Activated CD8-positive, alpha-beta T cell treated with anti-CD3 and anti-CD28 coated beads for 36 hours (primary cell): ENCODE results near the gene PAQR8. TPM values are rescaled to one million over a fixed set of nuclear protein-coding genes. Genes with fewer than 3 reads are reported as not detected.

ENCODE experiments used
- ATAC-seq: fragments of 200-7000 bp; cut with Tn5 transposase; one replicate; pipeline ENCODE4 v1.10.0; 2021; ENCODE audit warnings: mild to moderate bottlenecking, moderate library complexity
- CTCF ChIA-PET: fragments of 350-600 bp; sonication (Branson Sonifier 250); formaldehyde crosslinking; loops from one replicate; lab custom pipeline; 2021; ENCODE audit warnings: antibody characterized with exemption; lab: Charles Lee
- POLR2A ChIA-PET: fragments of 350-600 bp; sonication (Branson Sonifier 250); formaldehyde crosslinking; loops from one replicate; lab custom pipeline; 2021; ENCODE audit warnings: antibody characterized with exemption; lab: Charles Lee
- DNase-seq: peaks from one replicate; pipeline ENCODE4 v3.0.0-alpha.2; 2020
- H3K27ac Mint-ChIP-seq: one replicate; pipeline ENCODE4 v1.8.0; 2021; ENCODE audit warnings: mild to moderate bottlenecking, mixed read lengths
- H3K27me3 Mint-ChIP-seq: one replicate; pipeline ENCODE4 v1.8.0; 2021; ENCODE audit warnings: mixed read lengths
- H3K36me3 Mint-ChIP-seq: one replicate; pipeline ENCODE4 v1.8.0; 2021; ENCODE audit warnings: low read depth, mixed read lengths
- H3K4me1 Mint-ChIP-seq: one replicate; pipeline ENCODE4 v1.8.0; 2021; ENCODE audit warnings: low read depth, mixed read lengths
- H3K4me3 Mint-ChIP-seq: one replicate; pipeline ENCODE4 v1.8.0; 2021; ENCODE audit warnings: mild to moderate bottlenecking, moderate library complexity, mixed read lengths
- H3K9me3 Mint-ChIP-seq: one replicate; pipeline ENCODE4 v1.8.0; 2021; ENCODE audit warnings: mixed read lengths
- CTCF ChIP-seq: fragments of 200-600 bp; IDR thresholded peaks from one replicate; pipeline ENCODE4 v1.8.0; 2022; ENCODE audit warnings: antibody characterized with exemption, mild to moderate bottlenecking
- intact Hi-C: fragments of 100-400 bp; cut with micrococcal nuclease; formaldehyde crosslinking; loops from one replicate; pipeline ENCODE4 v1.10.0; 2022
- total RNA-seq, 2 experiments: library from RNA; stranded (reverse); gene quantifications; one replicate each; pipeline ENCODE4 v1.2.3, GENCODE V29; 2021

PAQR8 gene
- total RNA-seq, 2 experiments from 2014 or later, result 12.9 to 13.7 TPM

GRCh38 chr6:52360601-52361413 lies 1.1 kb upstream of the PAQR8 start:
- CTCF ChIA-PET, result interaction anchor here (8.5 to 9.4 kb wide), 2 partner anchors 40 to 76 kb away, joined by 89 to 102 read pairs; partner anchors contain the start of gene MCM3
- Mint-ChIP-seq H3K27me3 (no peaks in the 10 kb centered on the region), H3K4me3 (peak overlapping the region; percentile 77), H3K36me3 (peaks cover 22% of the 10 kb centered on the region), H3K4me1 (peaks cover 30% of the 10 kb centered on the region), H3K27ac (peak overlapping the region; percentile 86), H3K9me3 (no peaks in the 10 kb centered on the region)
- no peak for TF ChIP-seq CTCF
- intact Hi-C loops, result loop anchor here (5.0 kb wide), 2 partner anchors 36 to 74 kb away; no protein-coding TSS in a partner anchor
- ATAC-seq, result no peak
- POLR2A ChIA-PET, result interaction anchor here (1.2 to 4.5 kb wide), 3 partner anchors 13 to 30 kb away, joined by 3 to 54 read pairs (median 4); no protein-coding TSS in a partner anchor
- DNase-seq, result no peak

- H3K27me3 Mint-ChIP-seq, result no peaks in the 10 kb centered on the region
- ATAC-seq (peak; percentile 28), DNase-seq (peak; percentile 40)
- POLR2A ChIA-PET, result interaction anchor here (0.9 to 4.5 kb wide), 11 partner anchors 13 to 101 kb away, joined by 3 to 54 read pairs (median 5); partner anchors contain the start of gene MCM3
- peak overlapping the region; percentile 86 for H3K27ac Mint-ChIP-seq
- H3K9me3 Mint-ChIP-seq, result no peaks in the 10 kb centered on the region
- H3K4me1 Mint-ChIP-seq, result peaks cover 36% of the 10 kb centered on the region
- peaks cover 28% of the 10 kb centered on the region for H3K36me3 Mint-ChIP-seq
- H3K4me3 Mint-ChIP-seq, result peak overlapping the region; percentile 77
- TF ChIP-seq CTCF, result no peak
- CTCF ChIA-PET, result interaction anchor here (0.7 to 9.4 kb wide), 14 partner anchors 9 to 77 kb away, joined by 3 to 102 read pairs (median 5); partner anchors contain the start of gene MCM3
- intact Hi-C loops, result loop anchor here (5.0 kb wide), 2 partner anchors 36 to 74 kb away; no protein-coding TSS in a partner anchor
Observed at GRCh38 chr6:52361414-52361944, 472 bp upstream of the PAQR8 start.

- CTCF ChIA-PET, result interaction anchor here (0.7 to 9.4 kb wide), 17 partner anchors 8 to 309 kb away, joined by 3 to 102 read pairs (median 4); partner anchors contain the start of gene MCM3
- POLR2A ChIA-PET, result interaction anchor here (0.6 to 4.5 kb wide), 18 partner anchors 11 to 102 kb away, joined by 3 to 54 read pairs (median 5); partner anchors contain the start of gene MCM3
Observed at GRCh38 chr6:52362443-52363227, 684 bp downstream of the PAQR8 start.

More at GRCh38 chr6:52362443-52363227, 684 bp downstream of the PAQR8 start:
- H3K4me3 Mint-ChIP-seq, result peak overlapping the region; percentile 100
- H3K36me3 Mint-ChIP-seq, result peaks cover 39% of the 10 kb centered on the region
- no peaks in the 10 kb centered on the region for H3K27me3 Mint-ChIP-seq
- peaks cover 45% of the 10 kb centered on the region for H3K4me1 Mint-ChIP-seq
- no peaks in the 10 kb centered on the region for H3K9me3 Mint-ChIP-seq
- intact Hi-C loops, result loop anchor here (5.0 kb wide), 2 partner anchors 35 to 75 kb away; no protein-coding TSS in a partner anchor
- TF ChIP-seq CTCF, result no peak
- DNase-seq (peak; percentile 63), ATAC-seq (peak; percentile 64)
- peak overlapping the region; percentile 98 for H3K27ac Mint-ChIP-seq
